GM19438 (cell line): ENCODE results near the gene STX7.
"Not testable (repeated sequence)": the region's sequence is repeated elsewhere in the genome, so short reads cannot be mapped to it uniquely, and the experiment has no call there.

Experiments used
- ATAC-seq: cut with Tn5 transposase; IDR thresholded peaks from one replicate; pipeline ENCODE4 v1.9.1; 2021; ENCODE audit warnings: low read depth; ENCODE audit not compliant: unreplicated experiment

STX7 gene

GRCh38 chr6:132512638-132513632 lies at the start of gene STX7:
Gene STX7, minus strand, starts transcription at chr6:132513116. Its CDS starts 9,586 bp downstream, at chr6:132503530.
- ATAC-seq = peak; percentile 79

GRCh38 chr6:132560087-132560486 lies 47.2 kb upstream of the STX7 start:
- not testable (repeated sequence) for ATAC-seq

- ATAC-seq = no peak
Observed at GRCh38 chr6:132552372-132552771, 39.5 kb upstream of the STX7 start, which contains the start of gene TAAR8. Gene TAAR8, plus strand, starts transcription at chr6:132552672. Its CDS starts 21 bp downstream, at chr6:132552693.

- ATAC-seq = no peak
Observed at GRCh38 chr6:132551214-132551613, 38.3 kb upstream of the STX7 start.

GRCh38 chr6:132548746-132549463 lies 36.0 kb upstream of the STX7 start:
- no peak for ATAC-seq

GRCh38 chr6:132544826-132545225 lies 31.9 kb upstream of the STX7 start:
- ATAC-seq = no peak

- ATAC-seq = no peak
Observed at GRCh38 chr6:132537977-132538376, 25.1 kb upstream of the STX7 start, which contains the start of gene TAAR9. Gene TAAR9, plus strand, starts transcription at chr6:132538277. Its CDS starts 13 bp downstream, at chr6:132538290.

GRCh38 chr6:132537145-132537544 lies 24.2 kb upstream of the STX7 start:
- ATAC-seq = no peak

GRCh38 chr6:132534546-132534945 lies 21.6 kb upstream of the STX7 start:
- not testable (repeated sequence) for ATAC-seq

GRCh38 chr6:132530293-132530974 lies 17.5 kb upstream of the STX7 start:
- ATAC-seq = peak; percentile 95

GRCh38 chr6:132527791-132528190 lies 14.9 kb upstream of the STX7 start:
- no peak for ATAC-seq

GRCh38 chr6:132526461-132526860 lies 13.5 kb upstream of the STX7 start:
- ATAC-seq = no peak

- ATAC-seq = no peak
Observed at GRCh38 chr6:132525866-132526265, 12.9 kb upstream of the STX7 start.

- ATAC-seq = no peak
Observed at GRCh38 chr6:132524646-132525045, 11.7 kb upstream of the STX7 start.

- ATAC-seq = no peak
Observed at GRCh38 chr6:132520953-132521352, 8.0 kb upstream of the STX7 start.

GRCh38 chr6:132515386-132515785 lies 2.5 kb upstream of the STX7 start:
- no peak for ATAC-seq

- ATAC-seq = no peak
Observed at GRCh38 chr6:132513831-132514545, 1.1 kb upstream of the STX7 start.

GRCh38 chr6:132512342-132512637 lies 626 bp downstream of the STX7 start:
- no peak for ATAC-seq

- peak; percentile 30 for ATAC-seq
Observed at GRCh38 chr6:132511831-132512220, 1.1 kb downstream of the STX7 start.

GRCh38 chr6:132511210-132511830 lies 1.6 kb downstream of the STX7 start:
- ATAC-seq = peak; percentile 19
